Vagina (tissue), 2 donors: ENCODE measurements around the gene MSI2.

ENCODE experiments used
- POLR2AphosphoS5 ChIP-seq, 2 donors: sonication (generic); formaldehyde crosslinking; IDR thresholded peaks; one replicate each; pipeline ENCODE4 v1.9.0; 2017; ENCODE audit warnings: antibody characterized with exemption in 2 of 2, mild to moderate bottlenecking in 2 of 2, low read depth in 1 of 2; ENCODE audit not compliant: insufficient read depth in 1 of 2
- TF ChIP-seq, protein P1 (sequence below), 3 experiments: fragments of 450-650 bp in 2 of 3; fragments of 200-600 bp in 1 of 3; sonication (generic) in 1 of 3; IDR thresholded peaks; one replicate each; pipeline ENCODE4 v1.5.1; 2017 to 2019; ENCODE audit warnings: antibody characterized with exemption in 3 of 3, mild to moderate bottlenecking in 2 of 3, moderate library complexity in 2 of 3

GRCh38 chr17:57527221-57528057 lies 271.1 kb downstream of the MSI2 start:
- TF ChIP-seq, protein P1, sequence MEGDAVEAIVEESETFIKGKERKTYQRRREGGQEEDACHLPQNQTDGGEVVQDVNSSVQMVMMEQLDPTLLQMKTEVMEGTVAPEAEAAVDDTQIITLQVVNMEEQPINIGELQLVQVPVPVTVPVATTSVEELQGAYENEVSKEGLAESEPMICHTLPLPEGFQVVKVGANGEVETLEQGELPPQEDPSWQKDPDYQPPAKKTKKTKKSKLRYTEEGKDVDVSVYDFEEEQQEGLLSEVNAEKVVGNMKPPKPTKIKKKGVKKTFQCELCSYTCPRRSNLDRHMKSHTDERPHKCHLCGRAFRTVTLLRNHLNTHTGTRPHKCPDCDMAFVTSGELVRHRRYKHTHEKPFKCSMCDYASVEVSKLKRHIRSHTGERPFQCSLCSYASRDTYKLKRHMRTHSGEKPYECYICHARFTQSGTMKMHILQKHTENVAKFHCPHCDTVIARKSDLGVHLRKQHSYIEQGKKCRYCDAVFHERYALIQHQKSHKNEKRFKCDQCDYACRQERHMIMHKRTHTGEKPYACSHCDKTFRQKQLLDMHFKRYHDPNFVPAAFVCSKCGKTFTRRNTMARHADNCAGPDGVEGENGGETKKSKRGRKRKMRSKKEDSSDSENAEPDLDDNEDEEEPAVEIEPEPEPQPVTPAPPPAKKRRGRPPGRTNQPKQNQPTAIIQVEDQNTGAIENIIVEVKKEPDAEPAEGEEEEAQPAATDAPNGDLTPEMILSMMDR (IDR thresholded peaks at IDR 0.05): no peak
- TF ChIP-seq POLR2AphosphoS5 (IDR thresholded peaks at IDR 0.05; ENCODE audit: insufficient read depth in 1 of 2, low read depth in 1 of 2): no peak
